Bronchial epithelial cell (primary cell): Measurements from ENCODE around the gene RBM33. TPM values are rescaled to one million over a fixed set of nuclear protein-coding genes. Genes with fewer than 3 reads are reported as not detected.
"Not testable (repeated sequence)": the region's sequence is repeated elsewhere in the genome, so short reads cannot be mapped to it uniquely, and the experiment has no call there.

Experiments
- DNase-seq: peaks from one replicate; pipeline ENCODE4 v3.0.0-alpha.2; 2010; ENCODE audit warnings: low read depth
- FAIRE-seq: peaks from 2 replicates; lab custom pipeline; 2011; peaks lifted over from hg19 to GRCh38; lab: Jason Lieb, UNC
- H3K27me3 ChIP-seq: 2 replicates; pipeline ENCODE4 v1.5.1; 2011; ENCODE audit warnings: low read length; ENCODE audit not compliant: control insufficient read depth, insufficient read depth
- H3K36me3 ChIP-seq: 2 replicates; pipeline ENCODE4 v1.5.1; 2011; ENCODE audit warnings: low read length; ENCODE audit not compliant: control insufficient read depth, insufficient read depth
- H3K4me3 ChIP-seq: 2 replicates; pipeline ENCODE4 v1.5.1; 2011; ENCODE audit warnings: mild to moderate bottlenecking, low read depth, low read length, control low read depth
- total RNA-seq: library from RNA; depleted of rRNA; stranded (reverse); fragments of >200 nt; gene quantifications from 2 replicates; pipeline ENCODE4 v1.2.1, GENCODE V29; 2014
- TF ChIP-seq, protein P1 (sequence below): IDR thresholded peaks from 2 replicates; pipeline ENCODE4 v1.5.1; 2011; ENCODE audit warnings: mild to moderate bottlenecking, moderate library complexity, low read length, control low read depth, inconsistent platforms; ENCODE audit not compliant: insufficient read depth, severe bottlenecking

The RBM33 gene
- total RNA-seq, 1 donor from 2014 or later = 17.1 TPM

DNA sequence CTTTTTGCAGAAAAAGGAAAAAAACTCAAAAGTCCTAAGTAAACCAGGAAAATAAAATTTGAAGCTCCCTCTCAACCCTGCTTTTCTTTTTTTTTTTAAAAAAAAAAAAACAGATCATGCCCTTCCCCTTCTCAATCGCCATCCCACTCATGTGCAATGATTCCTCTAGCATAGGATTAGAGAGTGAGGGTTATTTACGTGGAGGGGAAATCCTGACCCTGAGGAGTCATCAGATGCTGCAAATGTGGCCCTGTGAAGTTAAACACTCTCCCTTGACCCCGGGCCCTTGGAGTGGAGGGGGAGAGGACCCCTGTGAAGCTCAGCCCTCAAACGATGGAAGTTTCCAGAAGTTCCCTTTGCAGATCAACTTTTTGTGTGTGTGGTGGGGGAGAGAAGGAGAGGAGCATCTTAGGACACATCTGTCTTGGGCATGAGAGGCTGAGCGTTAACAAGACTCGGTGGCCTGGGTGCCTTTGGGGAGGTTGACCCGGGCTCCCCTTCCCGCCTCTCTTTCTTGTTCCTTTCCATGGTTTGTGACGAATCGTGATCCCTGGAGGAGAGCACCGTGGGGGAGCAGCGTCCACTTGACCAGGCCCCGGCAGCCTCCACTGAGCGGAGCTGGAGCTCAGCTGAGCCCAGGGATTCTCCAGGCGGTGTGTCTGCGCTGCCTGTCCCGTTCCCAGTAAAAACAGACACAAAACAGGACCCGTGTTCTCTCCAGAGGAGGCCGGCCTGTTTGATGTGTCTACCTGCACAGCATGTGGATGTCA is 169.3 kb downstream of the RBM33 start:
- Histone ChIP-seq H3K4me3 (no peak overlapping the region), H3K27me3 (peaks cover 24% of the 10 kb centered on the region), H3K36me3 (no peaks in the 10 kb centered on the region)
- DNase-seq = no peak
- no peak for FAIRE-seq
- TF ChIP-seq, protein P1, sequence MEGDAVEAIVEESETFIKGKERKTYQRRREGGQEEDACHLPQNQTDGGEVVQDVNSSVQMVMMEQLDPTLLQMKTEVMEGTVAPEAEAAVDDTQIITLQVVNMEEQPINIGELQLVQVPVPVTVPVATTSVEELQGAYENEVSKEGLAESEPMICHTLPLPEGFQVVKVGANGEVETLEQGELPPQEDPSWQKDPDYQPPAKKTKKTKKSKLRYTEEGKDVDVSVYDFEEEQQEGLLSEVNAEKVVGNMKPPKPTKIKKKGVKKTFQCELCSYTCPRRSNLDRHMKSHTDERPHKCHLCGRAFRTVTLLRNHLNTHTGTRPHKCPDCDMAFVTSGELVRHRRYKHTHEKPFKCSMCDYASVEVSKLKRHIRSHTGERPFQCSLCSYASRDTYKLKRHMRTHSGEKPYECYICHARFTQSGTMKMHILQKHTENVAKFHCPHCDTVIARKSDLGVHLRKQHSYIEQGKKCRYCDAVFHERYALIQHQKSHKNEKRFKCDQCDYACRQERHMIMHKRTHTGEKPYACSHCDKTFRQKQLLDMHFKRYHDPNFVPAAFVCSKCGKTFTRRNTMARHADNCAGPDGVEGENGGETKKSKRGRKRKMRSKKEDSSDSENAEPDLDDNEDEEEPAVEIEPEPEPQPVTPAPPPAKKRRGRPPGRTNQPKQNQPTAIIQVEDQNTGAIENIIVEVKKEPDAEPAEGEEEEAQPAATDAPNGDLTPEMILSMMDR = no peak

DNA sequence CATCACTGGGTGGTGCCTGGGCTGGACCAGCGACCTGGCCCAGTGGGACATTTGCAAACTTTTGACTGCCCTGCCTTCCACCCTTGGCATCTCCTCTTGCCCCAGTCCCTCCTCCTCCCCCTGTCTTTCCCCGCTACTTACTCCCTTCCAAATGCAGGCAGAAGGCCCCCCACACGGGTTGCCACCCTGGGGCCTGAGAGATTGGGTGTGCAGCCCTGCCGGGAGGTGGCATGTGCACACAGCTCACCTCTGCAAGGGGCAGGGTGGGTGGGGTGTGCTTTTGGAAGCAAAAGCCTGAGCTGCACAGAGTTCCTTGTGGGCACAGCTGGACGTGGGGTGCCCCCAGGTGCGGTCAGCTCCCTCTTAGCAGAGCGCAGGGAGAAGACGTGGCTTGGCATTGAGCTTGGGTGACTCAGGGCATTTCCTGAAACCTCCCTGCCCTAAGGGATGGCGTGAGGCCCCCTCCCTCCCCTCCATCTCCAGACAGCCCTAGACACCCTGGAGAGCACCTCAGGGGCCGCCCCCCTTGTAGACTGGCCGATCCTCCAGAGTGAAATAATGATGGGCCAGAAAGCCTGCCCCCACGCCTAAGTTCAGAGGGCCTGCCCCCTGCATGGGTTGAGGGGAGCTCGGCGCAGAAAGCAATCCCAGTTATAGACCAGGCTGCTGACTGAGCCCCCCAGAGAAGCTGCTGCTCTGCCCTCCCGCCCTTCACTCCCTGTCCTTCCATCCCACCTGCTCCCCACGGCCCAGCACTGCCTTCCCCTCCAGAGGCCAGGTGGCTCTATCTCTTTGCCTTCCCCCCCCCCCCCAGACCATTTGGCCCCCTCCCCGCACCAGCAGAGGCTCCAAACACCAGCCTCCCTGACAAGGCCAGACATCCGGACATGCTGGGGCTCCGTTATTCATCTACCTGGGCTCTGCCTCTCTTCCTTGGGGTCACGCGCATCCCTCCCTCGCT is 170.1 kb downstream of the RBM33 start:
- DNase-seq (no peak), FAIRE-seq (no peak)
- no peak overlapping the region for H3K4me3 ChIP-seq
- H3K27me3 ChIP-seq = peaks cover 22% of the 10 kb centered on the region
- no peaks in the 10 kb centered on the region for H3K36me3 ChIP-seq
- TF ChIP-seq, protein P1 = no peak

DNA sequence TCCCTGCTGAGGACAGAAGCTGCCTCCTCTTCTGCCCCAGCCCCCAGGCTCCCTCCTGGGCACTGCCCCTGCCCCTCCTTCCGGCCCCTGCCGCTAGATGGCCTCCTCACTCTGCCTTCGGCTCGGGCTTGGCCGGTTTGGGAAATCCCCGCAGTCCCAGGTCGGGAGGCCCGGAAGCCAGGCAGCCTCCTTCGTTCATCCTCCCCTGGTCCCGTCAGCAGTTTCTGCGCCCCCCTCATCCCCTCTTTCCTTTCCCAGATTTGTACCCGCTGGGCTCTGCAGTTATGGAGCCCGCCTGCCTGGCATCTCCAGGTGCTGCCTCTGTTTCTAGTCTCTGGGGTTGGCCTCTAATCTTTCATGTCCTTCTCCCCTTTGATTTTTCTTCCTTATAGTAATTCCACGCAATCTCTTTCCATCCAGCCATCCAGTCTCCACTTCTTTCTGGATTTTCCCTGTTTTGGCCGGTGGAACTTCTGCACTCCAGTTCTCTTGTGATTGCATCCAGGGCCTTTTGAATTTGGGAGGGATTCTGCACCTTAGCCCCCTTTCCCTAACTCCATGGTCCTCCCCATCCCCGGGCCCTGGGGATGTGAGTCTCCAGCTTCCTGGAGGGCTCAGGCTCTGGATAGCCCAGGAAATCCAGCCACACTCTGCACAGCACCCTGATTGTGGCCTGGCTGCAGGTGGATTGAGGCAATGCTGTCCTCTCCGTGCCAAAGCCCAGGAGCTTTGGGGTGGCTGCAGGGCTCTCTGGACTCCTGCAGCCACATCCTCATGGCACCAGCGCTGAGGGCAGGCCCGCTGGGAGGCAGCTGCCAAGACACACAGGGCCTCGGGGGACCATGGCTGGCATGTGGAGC is 171.1 kb downstream of the RBM33 start:
- Histone ChIP-seq H3K4me3 (no peak overlapping the region), H3K27me3 (peaks cover 15% of the 10 kb centered on the region), H3K36me3 (no peaks in the 10 kb centered on the region)
- FAIRE-seq (no peak), DNase-seq (peak; percentile 31)
- TF ChIP-seq, protein P1 = peak; percentile 91

DNA sequence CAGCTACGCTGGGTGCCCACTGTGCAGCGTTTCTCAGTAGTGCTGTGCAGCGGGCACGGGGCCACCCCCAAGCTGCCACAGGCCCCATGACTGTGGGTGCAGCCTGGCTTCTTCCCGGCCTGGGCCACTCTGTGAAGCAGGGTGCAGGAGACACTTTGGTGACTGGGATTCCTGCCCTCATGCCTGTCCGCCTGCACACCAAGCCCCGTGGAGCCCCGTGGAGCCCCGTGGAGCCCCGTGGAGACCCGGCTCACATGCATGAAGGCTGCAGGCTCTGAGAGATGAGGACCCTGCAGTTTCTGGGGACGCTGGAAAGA is 171.7 kb downstream of the RBM33 start:
- FAIRE-seq = no peak

DNA sequence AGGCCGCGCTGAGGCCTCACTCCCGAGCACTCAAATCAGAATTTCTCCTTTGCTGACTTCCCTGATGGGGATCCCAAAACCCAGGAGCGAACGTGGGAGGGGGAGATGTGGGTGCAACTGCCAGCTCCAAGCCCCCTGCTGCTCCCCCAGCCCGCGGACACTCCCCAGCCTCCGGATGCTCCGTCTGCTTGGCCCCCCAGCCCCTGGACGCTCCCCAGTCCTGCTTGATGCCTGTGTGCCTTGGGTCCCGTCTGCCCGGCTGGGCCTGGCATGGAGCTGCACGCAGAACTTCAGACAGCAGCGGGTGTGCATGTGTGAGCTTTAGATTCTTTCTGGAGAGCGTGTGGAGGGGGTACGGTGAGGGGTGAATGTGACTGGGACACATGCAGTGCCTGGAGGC is 172.5 kb downstream of the RBM33 start:
- Histone ChIP-seq H3K36me3 (no peaks in the 10 kb centered on the region), H3K27me3 (peaks cover 3% of the 10 kb centered on the region), H3K4me3 (no peak overlapping the region)
- FAIRE-seq (no peak), DNase-seq (no peak)
- TF ChIP-seq, protein P1 = no peak

More for the DNA sequence above, 171.7 kb downstream of the RBM33 start:
- Histone ChIP-seq H3K4me3 (no peak overlapping the region), H3K36me3 (no peaks in the 10 kb centered on the region), H3K27me3 (peaks cover 9% of the 10 kb centered on the region)
- no peak for DNase-seq
- TF ChIP-seq, protein P1 = no peak

DNA sequence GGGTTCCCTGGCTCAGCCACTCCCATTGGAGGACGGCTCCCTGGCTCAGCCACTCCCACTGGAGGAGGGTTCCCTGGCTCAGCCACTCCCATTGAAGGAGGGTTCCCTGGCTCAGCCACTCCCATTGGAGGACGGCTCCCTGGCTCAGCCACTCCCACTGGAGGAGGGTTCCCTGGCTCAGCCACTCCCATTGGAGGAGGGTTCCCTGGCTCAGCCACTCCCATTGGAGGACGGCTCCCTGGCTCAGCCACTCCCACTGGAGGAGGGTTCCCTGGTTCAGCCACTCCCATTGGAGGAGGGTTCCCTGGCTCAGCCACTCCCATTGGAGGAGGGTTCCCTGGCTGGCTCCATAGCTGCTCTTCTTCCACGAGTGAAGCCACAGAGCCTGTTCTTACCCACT is 173.1 kb downstream of the RBM33 start:
- FAIRE-seq, H3K27me3 ChIP-seq, H3K4me3 ChIP-seq, H3K36me3 ChIP-seq, DNase-seq: not testable (repeated sequence)
